K562 (cell line): ENCODE results near the gene ZNF296. TPM values are rescaled to one million over a fixed set of nuclear protein-coding genes. Genes with fewer than 3 reads are reported as not detected.

Experiments
- BHLHE40 ChIP-seq: IDR thresholded peaks from 2 replicates; pipeline ENCODE4 v1.6.1; 2011; ENCODE audit warnings: low read length, improper control_type of control experiment
- FOXJ2 ChIP-seq: fragments of 200-800 bp; sonication (Bioruptor generic); IDR thresholded peaks from 2 replicates; pipeline ENCODE4 v1.6.1; 2016; ENCODE audit warnings: missing genetic modification characterization, missing compliant biosample characterization
- FOXP1 ChIP-seq: sonication (generic); formaldehyde crosslinking; IDR thresholded peaks from 2 replicates; pipeline ENCODE4 v1.8.0; 2022; ENCODE audit warnings: mild to moderate bottlenecking, missing genetic modification reagents
- HMG20A ChIP-seq: fragments of 450-650 bp; formaldehyde crosslinking; conservative IDR thresholded peaks from 2 replicates; pipeline ENCODE4 v1.4.0; 2020; ENCODE audit warnings: mild to moderate bottlenecking, mixed read lengths
- JUND ChIP-seq, 2 experiments: IDR thresholded peaks; 2 replicates in 1 of 2; 3 replicates in 1 of 2; pipeline ENCODE4 v1.6.1; 2011; ENCODE audit warnings: borderline replicate concordance in 2 of 2, low read depth in 2 of 2, low read length in 2 of 2, improper control_type of control experiment in 1 of 2, missing biosample characterization in 1 of 2, missing genetic modification characterization in 1 of 2, missing genetic modification reagents in 1 of 2
- KAT8 ChIP-seq: fragments of 450-650 bp; IDR thresholded peaks from 2 replicates; pipeline ENCODE4 v1.6.1; 2016; ENCODE audit warnings: low read depth, mild to moderate bottlenecking
- KLF1 ChIP-seq: fragments of 450-650 bp; IDR thresholded peaks from 2 replicates; pipeline ENCODE4 v1.6.1; 2016; ENCODE audit warnings: missing genetic modification characterization, missing compliant biosample characterization
- PBX2 ChIP-seq, 2 experiments: IDR thresholded peaks in 1 of 2; conservative IDR thresholded peaks in 1 of 2; 2 replicates each; pipeline ENCODE4 v1.6.1; 2016; ENCODE audit warnings: low read depth in 2 of 2, mild to moderate bottlenecking in 1 of 2, missing compliant biosample characterization in 1 of 2, missing genetic modification characterization in 1 of 2, moderate library complexity in 1 of 2
- PHB ChIP-seq: fragments of 250-450 bp; sonication (Bioruptor Pico); IDR thresholded peaks from 2 replicates; pipeline ENCODE4 v1.5.0; 2021
- PRPF4 ChIP-seq: fragments of 200-400 bp; formaldehyde crosslinking; IDR thresholded peaks from one replicate; pipeline ENCODE4 v1.6.1; 2017; ENCODE audit warnings: low read length, low read depth, mild to moderate bottlenecking; ENCODE audit not compliant: insufficient read depth, poor library complexity, severe bottlenecking
- RBBP5 ChIP-seq: fragments of 200-600 bp; sonication (generic); IDR thresholded peaks from 2 replicates; pipeline ENCODE4 v1.6.1; 2012; ENCODE audit warnings: borderline replicate concordance, mild to moderate bottlenecking, low read length, control low read depth, inconsistent platforms; ENCODE audit not compliant: insufficient read depth, poor library complexity, severe bottlenecking
- RFX1 ChIP-seq: fragments of 450-650 bp; IDR thresholded peaks from 2 replicates; pipeline ENCODE4 v1.6.1; 2016; ENCODE audit warnings: mild to moderate bottlenecking, moderate library complexity
- polyA plus RNA-seq, 8 experiments: library from polyadenylated mRNA; depleted of rRNA in 4 of 8; stranded (reverse) in 5 of 8; unstranded in 3 of 8; fragments of >200 nt; fragmentation: Nextera tagmentation in 2 of 8; fragmentation: Illumina TruSeq in 1 of 8; extraction: Ambion mirVana in 2 of 8; extraction: Trizol in 1 of 8; gene quantifications; 2 replicates each; pipeline versions ENCODE4 v1.2.1 to v1.2.3, GENCODE V29; 2011 to 2014; ENCODE audit warnings: inconsistent platforms in 1 of 8, missing spikeins in 1 of 8
- total RNA-seq, 7 experiments: library from RNA; depleted of rRNA in 6 of 7; stranded (reverse); fragments of >200 nt in 6 of 7; fragmentation: Illumina TruSeq in 2 of 7; extraction: Trizol in 2 of 7; gene quantifications; 2 replicates each; pipeline versions ENCODE4 v1.2.1 to v1.2.3, GENCODE V29; 2011 to 2021; ENCODE audit warnings: low replicate concordance in 1 of 7
- TF ChIP-seq, protein P1 (sequence below): fragments of 250-450 bp; sonication (Bioruptor Pico); IDR thresholded peaks from 2 replicates; pipeline ENCODE4 v1.8.0; 2021; ENCODE audit warnings: moderate library complexity, mild to moderate bottlenecking, inconsistent platforms
- TF ChIP-seq, protein P2 (sequence below): IDR thresholded peaks from 3 replicates; pipeline ENCODE4 v1.6.1; 2011; ENCODE audit warnings: borderline replicate concordance, mild to moderate bottlenecking; ENCODE audit not compliant: insufficient read length, insufficient read depth
- TF ChIP-seq, protein P3 (sequence below): conservative IDR thresholded peaks from 2 replicates; pipeline ENCODE4 v1.6.1; 2011; ENCODE audit warnings: low read depth, mild to moderate bottlenecking, low read length; ENCODE audit not compliant: control insufficient read depth
- TF ChIP-seq, protein P4 (sequence below): fragments of 250-450 bp; sonication (Bioruptor Pico); IDR thresholded peaks from 2 replicates; pipeline ENCODE4 v1.4.0; 2020; ENCODE audit warnings: mild to moderate bottlenecking, moderate library complexity

Gene ZNF296
- total and polyA plus RNA-seq, 9 of the 15 experiments (the other 6 are each of a cell fraction or from before 2014, with no cell fraction given): 0.03 to 8.8 (median 0.47) TPM; not detected in 1

DNA sequence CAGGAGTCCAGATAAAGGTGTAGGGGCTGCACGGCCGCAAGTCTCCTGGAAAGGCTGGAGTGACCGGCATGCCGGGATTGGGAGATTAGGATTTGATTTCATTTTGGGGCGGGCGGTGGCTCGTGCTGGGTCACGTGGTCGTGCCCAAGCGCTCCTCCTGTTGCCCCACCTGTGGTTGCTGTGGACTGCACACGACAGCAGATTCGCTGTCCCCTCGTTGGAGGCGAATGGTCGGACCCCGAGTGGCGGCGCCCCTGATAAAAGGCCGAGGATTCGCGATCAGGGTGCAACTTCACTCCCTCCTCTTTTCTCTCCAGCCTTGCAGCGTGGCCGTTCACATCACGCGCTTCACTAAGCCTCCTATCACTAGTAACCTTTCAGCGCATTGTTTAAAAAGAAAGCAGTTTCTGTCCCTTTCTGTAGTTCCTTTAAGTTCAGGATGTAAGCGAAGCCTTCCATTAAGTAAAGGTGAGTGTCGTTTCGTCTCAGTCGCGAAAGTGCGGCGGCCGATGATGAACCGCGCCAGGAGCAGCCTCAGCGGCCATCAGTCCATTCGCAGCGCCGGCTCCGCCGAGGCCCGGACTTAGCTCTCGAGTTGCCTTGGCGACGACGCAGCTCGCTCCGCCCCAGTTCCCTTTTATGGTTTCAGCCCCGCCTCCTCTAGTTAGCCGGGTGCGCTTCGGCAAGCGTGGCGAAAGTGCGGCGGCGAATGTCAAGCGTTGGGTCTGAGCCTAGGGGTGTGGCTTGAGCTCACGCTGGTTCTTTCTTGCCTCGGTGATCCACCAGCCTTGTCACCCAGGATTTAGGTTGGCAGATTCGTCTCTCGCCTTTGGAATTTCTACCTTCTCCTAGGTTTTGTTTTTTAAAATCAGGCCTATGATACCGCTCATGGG lies 15.0 kb upstream of the ZNF296 start (continued):
- TF ChIP-seq, protein P1, sequence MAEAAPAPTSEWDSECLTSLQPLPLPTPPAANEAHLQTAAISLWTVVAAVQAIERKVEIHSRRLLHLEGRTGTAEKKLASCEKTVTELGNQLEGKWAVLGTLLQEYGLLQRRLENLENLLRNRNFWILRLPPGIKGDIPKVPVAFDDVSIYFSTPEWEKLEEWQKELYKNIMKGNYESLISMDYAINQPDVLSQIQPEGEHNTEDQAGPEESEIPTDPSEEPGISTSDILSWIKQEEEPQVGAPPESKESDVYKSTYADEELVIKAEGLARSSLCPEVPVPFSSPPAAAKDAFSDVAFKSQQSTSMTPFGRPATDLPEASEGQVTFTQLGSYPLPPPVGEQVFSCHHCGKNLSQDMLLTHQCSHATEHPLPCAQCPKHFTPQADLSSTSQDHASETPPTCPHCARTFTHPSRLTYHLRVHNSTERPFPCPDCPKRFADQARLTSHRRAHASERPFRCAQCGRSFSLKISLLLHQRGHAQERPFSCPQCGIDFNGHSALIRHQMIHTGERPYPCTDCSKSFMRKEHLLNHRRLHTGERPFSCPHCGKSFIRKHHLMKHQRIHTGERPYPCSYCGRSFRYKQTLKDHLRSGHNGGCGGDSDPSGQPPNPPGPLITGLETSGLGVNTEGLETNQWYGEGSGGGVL (CRISPR knock-in tag): no peak
- TF ChIP-seq JUND (IDR thresholded peaks at IDR 0.05; ENCODE audit: borderline replicate concordance, low read depth, low read length) (peak; percentile 51; the same call in 1 of the 2 replicates), JUND (tag; IDR thresholded peaks at IDR 0.05; ENCODE audit: borderline replicate concordance, low read depth, low read length) (no peak), RBBP5 (peak; percentile 37), PHB (CRISPR knock-in tag) (no peak), FOXP1 (no peak), HMG20A (no peak), PBX2 (CRISPR knock-in tag; IDR thresholded peaks at IDR 0.05; ENCODE audit: low read depth) (no peak), PBX2 (tag; conservative IDR thresholded peaks at IDR 0.05; ENCODE audit: low read depth) (no peak), KAT8 (no peak), FOXJ2 (tag) (no peak), KLF1 (tag) (no peak), BHLHE40 (no peak; the same call in 1 of the 2 replicates), RFX1 (peak; percentile 91), PRPF4 (no peak)
- TF ChIP-seq, protein P2, sequence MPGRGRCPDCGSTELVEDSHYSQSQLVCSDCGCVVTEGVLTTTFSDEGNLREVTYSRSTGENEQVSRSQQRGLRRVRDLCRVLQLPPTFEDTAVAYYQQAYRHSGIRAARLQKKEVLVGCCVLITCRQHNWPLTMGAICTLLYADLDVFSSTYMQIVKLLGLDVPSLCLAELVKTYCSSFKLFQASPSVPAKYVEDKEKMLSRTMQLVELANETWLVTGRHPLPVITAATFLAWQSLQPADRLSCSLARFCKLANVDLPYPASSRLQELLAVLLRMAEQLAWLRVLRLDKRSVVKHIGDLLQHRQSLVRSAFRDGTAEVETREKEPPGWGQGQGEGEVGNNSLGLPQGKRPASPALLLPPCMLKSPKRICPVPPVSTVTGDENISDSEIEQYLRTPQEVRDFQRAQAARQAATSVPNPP: no peak
- TF ChIP-seq, protein P3, sequence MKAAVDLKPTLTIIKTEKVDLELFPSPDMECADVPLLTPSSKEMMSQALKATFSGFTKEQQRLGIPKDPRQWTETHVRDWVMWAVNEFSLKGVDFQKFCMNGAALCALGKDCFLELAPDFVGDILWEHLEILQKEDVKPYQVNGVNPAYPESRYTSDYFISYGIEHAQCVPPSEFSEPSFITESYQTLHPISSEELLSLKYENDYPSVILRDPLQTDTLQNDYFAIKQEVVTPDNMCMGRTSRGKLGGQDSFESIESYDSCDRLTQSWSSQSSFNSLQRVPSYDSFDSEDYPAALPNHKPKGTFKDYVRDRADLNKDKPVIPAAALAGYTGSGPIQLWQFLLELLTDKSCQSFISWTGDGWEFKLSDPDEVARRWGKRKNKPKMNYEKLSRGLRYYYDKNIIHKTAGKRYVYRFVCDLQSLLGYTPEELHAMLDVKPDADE: no peak
- TF ChIP-seq, protein P4, sequence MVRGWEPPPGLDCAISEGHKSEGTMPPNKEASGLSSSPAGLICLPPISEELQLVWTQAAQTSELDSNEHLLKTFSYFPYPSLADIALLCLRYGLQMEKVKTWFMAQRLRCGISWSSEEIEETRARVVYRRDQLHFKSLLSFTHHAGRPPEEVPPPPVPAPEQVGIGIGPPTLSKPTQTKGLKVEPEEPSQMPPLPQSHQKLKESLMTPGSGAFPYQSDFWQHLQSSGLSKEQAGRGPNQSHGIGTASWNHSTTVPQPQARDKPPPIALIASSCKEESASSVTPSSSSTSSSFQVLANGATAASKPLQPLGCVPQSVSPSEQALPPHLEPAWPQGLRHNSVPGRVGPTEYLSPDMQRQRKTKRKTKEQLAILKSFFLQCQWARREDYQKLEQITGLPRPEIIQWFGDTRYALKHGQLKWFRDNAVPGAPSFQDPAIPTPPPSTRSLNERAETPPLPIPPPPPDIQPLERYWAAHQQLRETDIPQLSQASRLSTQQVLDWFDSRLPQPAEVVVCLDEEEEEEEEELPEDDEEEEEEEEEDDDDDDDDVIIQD: no peak
